ENCODE measurements around the gene ZNF782.

Gene ZNF782

GRCh38 chr9:96877269-96877668 is 23.0 kb upstream of the ZNF782 start:
- TF ChIP-seq CTCF (IDR thresholded peaks at IDR 0.05; ENCODE audit: borderline replicate concordance, insufficient read depth, low read depth, low read length): no peak
- H3K4me3 ChIP-seq (ENCODE audit: low read depth, low read length): no peak overlapping the region

GRCh38 chr9:96875461-96876142 is 21.3 kb upstream of the ZNF782 start:
- peak overlapping the region; percentile 58 for H3K4me3 ChIP-seq (ENCODE audit: low read depth, low read length)
- peak; percentile 45 for TF ChIP-seq CTCF (IDR thresholded peaks at IDR 0.05; ENCODE audit: borderline replicate concordance, insufficient read depth, low read depth, low read length)

- no peak for TF ChIP-seq CTCF (IDR thresholded peaks at IDR 0.05; ENCODE audit: borderline replicate concordance, insufficient read depth, low read depth, low read length)
- no peak overlapping the region for H3K4me3 ChIP-seq (ENCODE audit: low read depth, low read length)
These were observed 20.7 kb upstream of the ZNF782 start for GRCh38 chr9:96874947-96875460.

GRCh38 chr9:96874201-96874785 is 20.0 kb upstream of the ZNF782 start:
- no peak overlapping the region for H3K4me3 ChIP-seq (ENCODE audit: low read depth, low read length)
- no peak for TF ChIP-seq CTCF (IDR thresholded peaks at IDR 0.05; ENCODE audit: borderline replicate concordance, insufficient read depth, low read depth, low read length)

- no peak for TF ChIP-seq CTCF (IDR thresholded peaks at IDR 0.05; ENCODE audit: borderline replicate concordance, insufficient read depth, low read depth, low read length)
- no peak overlapping the region for H3K4me3 ChIP-seq (ENCODE audit: low read depth, low read length)
These were observed 16.9 kb upstream of the ZNF782 start for GRCh38 chr9:96871176-96871575.

GRCh38 chr9:96868709-96869108 is 14.4 kb upstream of the ZNF782 start:
- TF ChIP-seq CTCF (IDR thresholded peaks at IDR 0.05; ENCODE audit: borderline replicate concordance, insufficient read depth, low read depth, low read length): no peak
- no peak overlapping the region for H3K4me3 ChIP-seq (ENCODE audit: low read depth, low read length)

Data from GM12875 (cell line).